Measurements from ENCODE around the gene TMOD3.

DNA sequence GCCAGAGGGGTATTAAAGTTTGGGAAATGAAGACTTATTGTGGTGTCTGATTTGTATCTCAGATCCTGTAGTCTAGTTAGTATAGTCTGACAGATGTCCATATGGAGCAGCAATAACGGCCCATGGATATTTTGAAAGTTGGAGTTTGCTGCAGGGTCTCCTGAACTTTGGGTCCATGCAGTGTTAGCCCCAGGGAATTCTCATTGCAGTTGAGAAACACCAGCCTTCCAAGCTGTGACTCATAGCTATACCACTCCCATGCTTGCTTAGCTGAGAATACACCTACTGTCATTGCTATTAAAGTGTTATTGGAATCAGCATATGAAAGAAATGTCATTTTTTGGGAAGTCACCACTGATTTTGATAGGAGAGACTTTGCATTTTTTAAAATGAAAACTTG lies 48.8 kb upstream of the TMOD3 start:
- TF ChIP-seq ARNT (IDR thresholded peaks at IDR 0.05), result no peak
- no peak for TF ChIP-seq HDGF (IDR thresholded peaks at IDR 0.05; ENCODE audit: borderline replicate concordance)
- no peak for TF ChIP-seq TARDBP (IDR thresholded peaks at IDR 0.05)
- TF ChIP-seq NFRKB (IDR thresholded peaks at IDR 0.05), result no peak
- TF ChIP-seq SP1 (IDR thresholded peaks at IDR 0.05), result no peak
